ENCODE results near the gene TSPYL6. TPM values are rescaled to one million over a fixed set of nuclear protein-coding genes. Genes with fewer than 3 reads are reported as not detected.

Gene TSPYL6
- total RNA-seq, 1 donor from 2014 or later = not detected

- H3K27ac Mint-ChIP-seq = no peak overlapping the region
- H3K4me1 Mint-ChIP-seq = no peaks in the 10 kb centered on the region
- peaks cover 19% of the 10 kb centered on the region for H3K9me3 Mint-ChIP-seq
- DNase-seq (ENCODE audit: low spot score in 2 of 2, unreplicated experiment in 2 of 2) = no peak
- no peak for TF ChIP-seq CTCF (IDR thresholded peaks at IDR 0.05; ENCODE audit: unreplicated experiment)
- peaks cover 5% of the 10 kb centered on the region for H3K36me3 Mint-ChIP-seq
- no peaks in the 10 kb centered on the region for H3K27me3 Mint-ChIP-seq (ENCODE audit: low read depth)
- no peak overlapping the region for H3K4me3 Mint-ChIP-seq
Observed at GRCh38 chr2:54261537-54261936, 5.5 kb upstream of the TSPYL6 start.

GRCh38 chr2:54260241-54260595, 4.2 kb upstream of the TSPYL6 start:
- H3K27ac Mint-ChIP-seq = no peak overlapping the region
- no peaks in the 10 kb centered on the region for H3K27me3 Mint-ChIP-seq (ENCODE audit: low read depth)
- no peak for TF ChIP-seq CTCF (IDR thresholded peaks at IDR 0.05; ENCODE audit: unreplicated experiment)
- no peak for DNase-seq (ENCODE audit: low spot score in 2 of 2, unreplicated experiment in 2 of 2)
- H3K4me1 Mint-ChIP-seq = no peaks in the 10 kb centered on the region
- H3K9me3 Mint-ChIP-seq = peaks cover 14% of the 10 kb centered on the region
- peaks cover 2% of the 10 kb centered on the region for H3K36me3 Mint-ChIP-seq
- H3K4me3 Mint-ChIP-seq = no peak overlapping the region

GRCh38 chr2:54259413-54260240, 3.6 kb upstream of the TSPYL6 start:
- Mint-ChIP-seq H3K27me3 (ENCODE audit: low read depth) (no peaks in the 10 kb centered on the region), H3K36me3 (no peaks in the 10 kb centered on the region), H3K4me3 (no peak overlapping the region), H3K27ac (no peak overlapping the region), H3K4me1 (no peaks in the 10 kb centered on the region), H3K9me3 (peaks cover 8% of the 10 kb centered on the region)
- TF ChIP-seq CTCF (IDR thresholded peaks at IDR 0.05; ENCODE audit: unreplicated experiment) = no peak
- no peak for DNase-seq (ENCODE audit: low spot score in 2 of 2, unreplicated experiment in 2 of 2)

GRCh38 chr2:54258166-54258565, 2.1 kb upstream of the TSPYL6 start:
- H3K4me1 Mint-ChIP-seq = no peaks in the 10 kb centered on the region
- H3K36me3 Mint-ChIP-seq = no peaks in the 10 kb centered on the region
- no peaks in the 10 kb centered on the region for H3K27me3 Mint-ChIP-seq (ENCODE audit: low read depth)
- TF ChIP-seq CTCF (IDR thresholded peaks at IDR 0.05; ENCODE audit: unreplicated experiment) = no peak
- no peak overlapping the region for H3K4me3 Mint-ChIP-seq
- no peak for DNase-seq (ENCODE audit: low spot score in 2 of 2, unreplicated experiment in 2 of 2)
- H3K9me3 Mint-ChIP-seq = no peaks in the 10 kb centered on the region
- H3K27ac Mint-ChIP-seq = no peak overlapping the region

- Mint-ChIP-seq H3K27ac (no peak overlapping the region), H3K36me3 (no peaks in the 10 kb centered on the region), H3K4me3 (no peak overlapping the region), H3K9me3 (no peaks in the 10 kb centered on the region), H3K27me3 (ENCODE audit: low read depth) (no peaks in the 10 kb centered on the region), H3K4me1 (no peaks in the 10 kb centered on the region)
- no peak for DNase-seq (ENCODE audit: low spot score in 2 of 2, unreplicated experiment in 2 of 2)
- no peak for TF ChIP-seq CTCF (IDR thresholded peaks at IDR 0.05; ENCODE audit: unreplicated experiment)
Observed at GRCh38 chr2:54255230-54256090, 569 bp downstream of the TSPYL6 start.

Data from mesothelial cell of epicardium (in vitro differentiated cells).